Astrocyte (in vitro differentiated cells and primary cell): Measurements from ENCODE around the gene NR6A1. TPM values are rescaled to one million over a fixed set of nuclear protein-coding genes. Genes with fewer than 3 reads are reported as not detected.

Experiments
- DNase-seq: peaks from one replicate; pipeline ENCODE4 v3.0.0-alpha.2; 2010; ENCODE audit warnings: low read depth
- FAIRE-seq: peaks from 2 replicates; lab custom pipeline; 2011; peaks lifted over from hg19 to GRCh38; lab: Jason Lieb, UNC
- H2AFZ ChIP-seq: 2 replicates; pipeline ENCODE4 v1.6.0; 2012; ENCODE audit warnings: low read depth, low read length, inconsistent platforms
- H3K27ac ChIP-seq: 2 replicates; pipeline ENCODE4 v1.5.1; 2011; ENCODE audit warnings: low read depth, low read length, inconsistent platforms
- H3K27me3 ChIP-seq: 2 replicates; pipeline ENCODE4 v1.6.0; 2011; ENCODE audit warnings: low read length, inconsistent platforms; ENCODE audit not compliant: insufficient read depth
- H3K36me3 ChIP-seq: 2 replicates; pipeline ENCODE4 v1.5.1; 2011; ENCODE audit warnings: low read length, inconsistent platforms; ENCODE audit not compliant: insufficient read depth
- H3K4me1 ChIP-seq: 2 replicates; pipeline ENCODE4 v1.5.1; 2011; ENCODE audit warnings: low read length, inconsistent platforms; ENCODE audit not compliant: insufficient read depth
- H3K4me2 ChIP-seq: 2 replicates; pipeline ENCODE4 v1.6.0; 2012; ENCODE audit warnings: low read length, inconsistent platforms
- H3K4me3 ChIP-seq: 2 replicates; pipeline ENCODE4 v1.5.1; 2011; ENCODE audit warnings: low read depth, mild to moderate bottlenecking, low read length, inconsistent platforms; ENCODE audit not compliant: insufficient read depth
- H3K79me2 ChIP-seq: 2 replicates; pipeline ENCODE4 v1.6.0; 2012; ENCODE audit warnings: mild to moderate bottlenecking, low read length, inconsistent platforms; ENCODE audit not compliant: insufficient read depth
- H3K9ac ChIP-seq: 2 replicates; pipeline ENCODE4 v1.6.0; 2012; ENCODE audit warnings: mild to moderate bottlenecking, low read length, inconsistent platforms
- H3K9me3 ChIP-seq: 2 replicates; pipeline ENCODE4 v1.5.1; 2012; ENCODE audit warnings: low read depth, mild to moderate bottlenecking, low read length, inconsistent platforms; ENCODE audit not compliant: insufficient read depth
- H4K20me1 ChIP-seq: 2 replicates; pipeline ENCODE4 v1.6.0; 2012; ENCODE audit warnings: low read length, inconsistent platforms; ENCODE audit not compliant: insufficient read depth
- H3K27ac Mint-ChIP-seq: one replicate; pipeline ENCODE4 v1.8.0; 2021; ENCODE audit warnings: mild to moderate bottlenecking, mixed read lengths; ENCODE audit not compliant: unreplicated experiment
- H3K27me3 Mint-ChIP-seq: one replicate; pipeline ENCODE4 v1.8.0; 2021; ENCODE audit warnings: low read depth, mixed read lengths; ENCODE audit not compliant: unreplicated experiment
- H3K36me3 Mint-ChIP-seq: one replicate; pipeline ENCODE4 v1.8.0; 2021; ENCODE audit warnings: low read depth, mixed read lengths; ENCODE audit not compliant: unreplicated experiment
- H3K4me1 Mint-ChIP-seq: one replicate; pipeline ENCODE4 v1.8.0; 2021; ENCODE audit warnings: low read depth, mixed read lengths; ENCODE audit not compliant: unreplicated experiment
- H3K4me3 Mint-ChIP-seq: one replicate; pipeline ENCODE4 v1.8.0; 2021; ENCODE audit warnings: mild to moderate bottlenecking, moderate library complexity, mixed read lengths; ENCODE audit not compliant: unreplicated experiment
- H3K9me3 Mint-ChIP-seq: one replicate; pipeline ENCODE4 v1.8.0; 2021; ENCODE audit warnings: mild to moderate bottlenecking, mixed read lengths; ENCODE audit not compliant: unreplicated experiment
- CTCF ChIP-seq: IDR thresholded peaks from 2 replicates; pipeline ENCODE4 v1.5.1; 2011; ENCODE audit warnings: low read depth, mild to moderate bottlenecking, inconsistent platforms, low read length, moderate library complexity; ENCODE audit not compliant: insufficient read depth
- EZH2 ChIP-seq: IDR thresholded peaks from 2 replicates; pipeline ENCODE4 v1.6.1; 2012; ENCODE audit warnings: mild to moderate bottlenecking, low read length, inconsistent platforms; ENCODE audit not compliant: insufficient read depth
- total RNA-seq: library from RNA; stranded (reverse); gene quantifications from 2 replicates; pipeline ENCODE4 v1.2.1, GENCODE V29; 2021

Gene NR6A1
- total RNA-seq, 1 donor from 2014 or later = 20.8 TPM

GRCh38 chr9:124510650-124511425 lies 260.3 kb downstream of the NR6A1 start:
- no peak overlapping the region for H3K27ac ChIP-seq
- Mint-ChIP-seq H3K36me3 (peaks cover 6% of the 10 kb centered on the region), H3K4me1 (no peaks in the 10 kb centered on the region), H3K27ac (no peak overlapping the region), H3K27me3 (peaks cover 6% of the 10 kb centered on the region), H3K9me3 (no peaks in the 10 kb centered on the region), H3K4me3 (no peak overlapping the region)
- no peak overlapping the region for H3K9ac ChIP-seq
- no peak for TF ChIP-seq CTCF
- no peak for TF ChIP-seq EZH2
- H3K9me3 ChIP-seq = no peaks in the 10 kb centered on the region
- H2AFZ ChIP-seq = no peak overlapping the region
- H3K27me3 ChIP-seq = peaks cover 6% of the 10 kb centered on the region
- H3K4me1 ChIP-seq = no peaks in the 10 kb centered on the region
- no peaks in the 10 kb centered on the region for H3K36me3 ChIP-seq
- H3K4me2 ChIP-seq = no peak overlapping the region
- no peak overlapping the region for H3K4me3 ChIP-seq
- H3K79me2 ChIP-seq = no peaks in the 10 kb centered on the region
- no peaks in the 10 kb centered on the region for H4K20me1 ChIP-seq
- FAIRE-seq = no peak
- no peak for DNase-seq

- TF ChIP-seq EZH2 (no peak), CTCF (no peak)
- Histone ChIP-seq H3K79me2 (no peaks in the 10 kb centered on the region), H3K4me3 (no peak overlapping the region), H3K9me3 (no peaks in the 10 kb centered on the region), H3K27me3 (peaks cover 27% of the 10 kb centered on the region), H3K36me3 (no peaks in the 10 kb centered on the region), H3K9ac (no peak overlapping the region), H3K4me1 (no peaks in the 10 kb centered on the region), H2AFZ (no peak overlapping the region), H4K20me1 (no peaks in the 10 kb centered on the region), H3K4me2 (no peak overlapping the region), H3K27ac (no peak overlapping the region)
- Mint-ChIP-seq H3K27me3 (peaks cover 21% of the 10 kb centered on the region), H3K4me3 (no peak overlapping the region), H3K9me3 (peaks cover 3% of the 10 kb centered on the region), H3K36me3 (no peaks in the 10 kb centered on the region), H3K4me1 (peaks cover 3% of the 10 kb centered on the region), H3K27ac (no peak overlapping the region)
- no peak for DNase-seq
- FAIRE-seq = no peak
These were observed 263.2 kb downstream of the NR6A1 start for GRCh38 chr9:124507880-124508423.
